HepG2 (cell line): Measurements from ENCODE around the gene MINDY1. TPM values are rescaled to one million over a fixed set of nuclear protein-coding genes. Genes with fewer than 3 reads are reported as not detected.
A peak's percentile ranks its signal among the peaks of the same experiment; 100 is the strongest.

Source experiments
- ATRX ChIP-seq: sonication (generic); formaldehyde crosslinking; IDR thresholded peaks from 2 replicates; pipeline ENCODE4 v1.4.0; 2020; ENCODE audit warnings: missing genetic modification reagents, borderline replicate concordance
- CBX1 ChIP-seq: IDR thresholded peaks from one replicate; pipeline ENCODE4 v1.6.1; 2016; ENCODE audit warnings: antibody characterized with exemption, low read depth
- CBX5 ChIP-seq: sonication (generic); formaldehyde crosslinking; IDR thresholded peaks from 2 replicates; pipeline ENCODE4 v1.4.0; 2020; ENCODE audit warnings: missing genetic modification reagents, borderline replicate concordance
- HOXA5 ChIP-seq: sonication (generic); formaldehyde crosslinking; IDR thresholded peaks from 2 replicates; pipeline ENCODE4 v1.4.0; 2020; ENCODE audit warnings: missing genetic modification reagents
- MED13 ChIP-seq: sonication (generic); formaldehyde crosslinking; IDR thresholded peaks from 2 replicates; pipeline ENCODE4 v1.5.0; 2020; ENCODE audit warnings: missing genetic modification reagents
- MYNN ChIP-seq: sonication (generic); formaldehyde crosslinking; IDR thresholded peaks from 2 replicates; pipeline ENCODE4 v1.4.0; 2020; ENCODE audit warnings: mild to moderate bottlenecking, low read depth, missing genetic modification reagents
- NPAS2 ChIP-seq: sonication (generic); formaldehyde crosslinking; IDR thresholded peaks from 2 replicates; pipeline ENCODE4 v1.8.0; 2022; ENCODE audit warnings: mild to moderate bottlenecking, missing genetic modification reagents, borderline replicate concordance
- SRY ChIP-seq: sonication (generic); formaldehyde crosslinking; IDR thresholded peaks from 2 replicates; pipeline ENCODE4 v1.8.0; 2022; ENCODE audit warnings: mild to moderate bottlenecking, missing genetic modification reagents
- STAT5B ChIP-seq: sonication (generic); formaldehyde crosslinking; IDR thresholded peaks from 2 replicates; pipeline ENCODE4 v1.4.0; 2020; ENCODE audit warnings: missing genetic modification reagents
- ZBTB38 ChIP-seq: sonication (generic); formaldehyde crosslinking; IDR thresholded peaks from 2 replicates; pipeline ENCODE4 v1.5.1; 2020; ENCODE audit warnings: mild to moderate bottlenecking, missing genetic modification reagents
- ZMAT3 ChIP-seq: sonication (generic); formaldehyde crosslinking; conservative IDR thresholded peaks from 2 replicates; pipeline ENCODE4 v1.7.0; 2021; ENCODE audit warnings: missing genetic modification reagents
- ZNF160 ChIP-seq: sonication (generic); formaldehyde crosslinking; IDR thresholded peaks from 2 replicates; pipeline ENCODE4 v1.8.0; 2022; ENCODE audit warnings: mild to moderate bottlenecking, inconsistent platforms, missing genetic modification reagents
- ZNF225 ChIP-seq: sonication (generic); formaldehyde crosslinking; IDR thresholded peaks from 2 replicates; pipeline ENCODE4 v1.4.0; 2020; ENCODE audit warnings: mild to moderate bottlenecking, missing genetic modification reagents
- ZNF44 ChIP-seq: sonication (generic); formaldehyde crosslinking; IDR thresholded peaks from 2 replicates; pipeline ENCODE4 v1.5.1; 2020; ENCODE audit warnings: mild to moderate bottlenecking, missing genetic modification reagents
- polyA plus RNA-seq, 8 experiments: library from polyadenylated mRNA; depleted of rRNA in 3 of 8; stranded (reverse) in 7 of 8; unstranded in 1 of 8; fragments of >200 nt; fragmentation: Illumina TruSeq in 4 of 8; extraction: Trizol in 4 of 8; gene quantifications; 2 replicates each; pipeline versions ENCODE4 v1.2.1 to v1.2.3, GENCODE V29; 2011 to 2016; ENCODE audit warnings: low read depth in 4 of 8, missing spikeins in 1 of 8, mixed read lengths in 1 of 8; ENCODE audit not compliant: insufficient read depth in 1 of 8
- total RNA-seq, 5 experiments: library from RNA; depleted of rRNA; stranded (reverse); fragments of >200 nt; fragmentation: Illumina TruSeq; extraction: Trizol; gene quantifications; 2 replicates each; pipeline ENCODE4 v1.2.3, GENCODE V29; 2016; ENCODE audit warnings: low read depth in 1 of 5
- TF ChIP-seq, protein P1 (sequence below): sonication (generic); formaldehyde crosslinking; IDR thresholded peaks from 2 replicates; pipeline ENCODE4 v1.5.0; 2020; ENCODE audit warnings: mild to moderate bottlenecking, missing genetic modification reagents
- TF ChIP-seq, protein P2 (sequence below): sonication (generic); formaldehyde crosslinking; IDR thresholded peaks from 2 replicates; pipeline ENCODE4 v1.8.1; 2022; ENCODE audit warnings: low read depth, mild to moderate bottlenecking, missing genetic modification reagents
- TF ChIP-seq, protein P3 (sequence below): sonication (generic); IDR thresholded peaks from 2 replicates; pipeline ENCODE4 v1.6.1; 2016; ENCODE audit warnings: low read depth, borderline replicate concordance
- TF ChIP-seq, protein P4 (sequence below): sonication (generic); formaldehyde crosslinking; IDR thresholded peaks from 2 replicates; pipeline ENCODE4 v1.4.0; 2020; ENCODE audit warnings: missing genetic modification reagents, borderline replicate concordance
- TF ChIP-seq, protein P5 (sequence below): sonication (generic); formaldehyde crosslinking; IDR thresholded peaks from 2 replicates; pipeline ENCODE4 v1.8.0; 2022; ENCODE audit warnings: mild to moderate bottlenecking, missing genetic modification reagents, borderline replicate concordance

MINDY1 gene
- total and polyA plus RNA-seq, 2 of the 13 experiments (the other 11 are each of a cell fraction or from before 2014, with no cell fraction given): 11.1 to 15.0 TPM

DNA sequence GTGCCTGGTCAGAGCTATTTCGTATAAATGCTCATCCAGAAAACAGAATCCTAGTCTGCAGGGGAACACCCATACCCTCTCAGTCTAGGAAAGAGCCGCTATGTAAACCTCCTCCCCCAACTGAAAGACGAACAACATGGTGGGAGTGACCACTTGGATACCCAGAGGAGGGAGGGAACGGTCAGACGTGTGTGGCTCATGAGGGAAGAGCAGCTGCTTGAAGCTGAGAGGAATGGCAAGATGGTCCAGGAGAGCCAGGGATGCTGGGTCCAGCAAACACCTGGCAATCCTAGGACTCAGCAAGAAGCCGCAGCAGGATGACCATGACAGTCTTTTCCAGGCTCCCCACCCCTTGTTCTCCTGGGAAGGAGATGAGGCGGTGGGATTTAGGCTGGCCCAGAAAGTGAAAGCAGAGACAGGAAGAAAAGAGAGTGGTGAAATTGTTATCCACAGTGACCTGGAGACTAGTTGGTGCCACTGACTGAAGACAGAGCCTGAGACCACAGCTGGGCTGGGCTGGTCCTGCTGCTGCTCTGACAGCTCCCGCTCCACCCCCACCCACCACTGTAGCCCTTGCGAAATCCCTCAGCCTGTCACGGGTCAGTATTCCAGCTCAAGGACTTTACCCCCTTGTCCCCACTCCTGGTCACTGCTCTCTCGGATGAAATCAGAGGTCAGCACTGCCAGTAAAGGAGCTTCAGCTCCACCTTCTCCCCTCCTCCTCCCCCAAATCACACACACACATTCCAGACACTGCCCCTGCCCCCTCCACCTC is 35.7 kb downstream of the MINDY1 start (continued):
- TF ChIP-seq CBX1 (no peak), MYNN (no peak), SRY (CRISPR knock-in tag) (no peak), ZMAT3 (no peak), ZNF225 (CRISPR knock-in tag) (no peak), MED13 (CRISPR knock-in tag) (peak; percentile 71; the same call in 1 of the 2 replicates), ZNF44 (CRISPR knock-in tag) (no peak; the same call in 1 of the 2 replicates), HOXA5 (CRISPR knock-in tag) (peak; percentile 71; the same call in 1 of the 2 replicates), STAT5B (CRISPR knock-in tag) (no peak), ZBTB38 (CRISPR knock-in tag) (peak; percentile 50; the same call in 1 of the 2 replicates), ZNF160 (CRISPR knock-in tag) (no peak; the same call in 1 of the 2 replicates), CBX5 (CRISPR knock-in tag) (peak; percentile 88; the same call in 1 of the 2 replicates), ATRX (CRISPR knock-in tag) (no peak), NPAS2 (CRISPR knock-in tag) (no peak)
- TF ChIP-seq, protein P1, sequence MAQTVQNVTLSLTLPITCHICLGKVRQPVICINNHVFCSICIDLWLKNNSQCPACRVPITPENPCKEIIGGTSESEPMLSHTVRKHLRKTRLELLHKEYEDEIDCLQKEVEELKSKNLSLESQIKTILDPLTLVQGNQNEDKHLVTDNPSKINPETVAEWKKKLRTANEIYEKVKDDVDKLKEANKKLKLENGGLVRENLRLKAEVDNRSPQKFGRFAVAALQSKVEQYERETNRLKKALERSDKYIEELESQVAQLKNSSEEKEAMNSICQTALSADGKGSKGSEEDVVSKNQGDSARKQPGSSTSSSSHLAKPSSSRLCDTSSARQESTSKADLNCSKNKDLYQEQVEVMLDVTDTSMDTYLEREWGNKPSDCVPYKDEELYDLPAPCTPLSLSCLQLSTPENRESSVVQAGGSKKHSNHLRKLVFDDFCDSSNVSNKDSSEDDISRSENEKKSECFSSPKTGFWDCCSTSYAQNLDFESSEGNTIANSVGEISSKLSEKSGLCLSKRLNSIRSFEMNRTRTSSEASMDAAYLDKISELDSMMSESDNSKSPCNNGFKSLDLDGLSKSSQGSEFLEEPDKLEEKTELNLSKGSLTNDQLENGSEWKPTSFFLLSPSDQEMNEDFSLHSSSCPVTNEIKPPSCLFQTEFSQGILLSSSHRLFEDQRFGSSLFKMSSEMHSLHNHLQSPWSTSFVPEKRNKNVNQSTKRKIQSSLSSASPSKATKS (CRISPR knock-in tag): 0 out of 2 replicates have a peak, but pooled peaks have one; percentile 24
- TF ChIP-seq, protein P2, sequence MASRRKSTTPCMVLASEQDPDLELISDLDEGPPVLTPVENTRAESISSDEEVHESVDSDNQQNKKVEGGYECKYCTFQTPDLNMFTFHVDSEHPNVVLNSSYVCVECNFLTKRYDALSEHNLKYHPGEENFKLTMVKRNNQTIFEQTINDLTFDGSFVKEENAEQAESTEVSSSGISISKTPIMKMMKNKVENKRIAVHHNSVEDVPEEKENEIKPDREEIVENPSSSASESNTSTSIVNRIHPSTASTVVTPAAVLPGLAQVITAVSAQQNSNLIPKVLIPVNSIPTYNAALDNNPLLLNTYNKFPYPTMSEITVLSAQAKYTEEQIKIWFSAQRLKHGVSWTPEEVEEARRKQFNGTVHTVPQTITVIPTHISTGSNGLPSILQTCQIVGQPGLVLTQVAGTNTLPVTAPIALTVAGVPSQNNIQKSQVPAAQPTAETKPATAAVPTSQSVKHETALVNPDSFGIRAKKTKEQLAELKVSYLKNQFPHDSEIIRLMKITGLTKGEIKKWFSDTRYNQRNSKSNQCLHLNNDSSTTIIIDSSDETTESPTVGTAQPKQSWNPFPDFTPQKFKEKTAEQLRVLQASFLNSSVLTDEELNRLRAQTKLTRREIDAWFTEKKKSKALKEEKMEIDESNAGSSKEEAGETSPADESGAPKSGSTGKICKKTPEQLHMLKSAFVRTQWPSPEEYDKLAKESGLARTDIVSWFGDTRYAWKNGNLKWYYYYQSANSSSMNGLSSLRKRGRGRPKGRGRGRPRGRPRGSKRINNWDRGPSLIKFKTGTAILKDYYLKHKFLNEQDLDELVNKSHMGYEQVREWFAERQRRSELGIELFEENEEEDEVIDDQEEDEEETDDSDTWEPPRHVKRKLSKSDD: peak; percentile 46; the same call in 1 of the 2 replicates
- TF ChIP-seq, protein P3, sequence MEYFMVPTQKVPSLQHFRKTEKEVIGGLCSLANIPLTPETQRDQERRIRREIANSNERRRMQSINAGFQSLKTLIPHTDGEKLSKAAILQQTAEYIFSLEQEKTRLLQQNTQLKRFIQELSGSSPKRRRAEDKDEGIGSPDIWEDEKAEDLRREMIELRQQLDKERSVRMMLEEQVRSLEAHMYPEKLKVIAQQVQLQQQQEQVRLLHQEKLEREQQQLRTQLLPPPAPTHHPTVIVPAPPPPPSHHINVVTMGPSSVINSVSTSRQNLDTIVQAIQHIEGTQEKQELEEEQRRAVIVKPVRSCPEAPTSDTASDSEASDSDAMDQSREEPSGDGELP: peak; percentile 96
- TF ChIP-seq, protein P4, sequence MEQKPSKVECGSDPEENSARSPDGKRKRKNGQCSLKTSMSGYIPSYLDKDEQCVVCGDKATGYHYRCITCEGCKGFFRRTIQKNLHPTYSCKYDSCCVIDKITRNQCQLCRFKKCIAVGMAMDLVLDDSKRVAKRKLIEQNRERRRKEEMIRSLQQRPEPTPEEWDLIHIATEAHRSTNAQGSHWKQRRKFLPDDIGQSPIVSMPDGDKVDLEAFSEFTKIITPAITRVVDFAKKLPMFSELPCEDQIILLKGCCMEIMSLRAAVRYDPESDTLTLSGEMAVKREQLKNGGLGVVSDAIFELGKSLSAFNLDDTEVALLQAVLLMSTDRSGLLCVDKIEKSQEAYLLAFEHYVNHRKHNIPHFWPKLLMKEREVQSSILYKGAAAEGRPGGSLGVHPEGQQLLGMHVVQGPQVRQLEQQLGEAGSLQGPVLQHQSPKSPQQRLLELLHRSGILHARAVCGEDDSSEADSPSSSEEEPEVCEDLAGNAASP (CRISPR knock-in tag): peak; percentile 93
- TF ChIP-seq, protein P5, sequence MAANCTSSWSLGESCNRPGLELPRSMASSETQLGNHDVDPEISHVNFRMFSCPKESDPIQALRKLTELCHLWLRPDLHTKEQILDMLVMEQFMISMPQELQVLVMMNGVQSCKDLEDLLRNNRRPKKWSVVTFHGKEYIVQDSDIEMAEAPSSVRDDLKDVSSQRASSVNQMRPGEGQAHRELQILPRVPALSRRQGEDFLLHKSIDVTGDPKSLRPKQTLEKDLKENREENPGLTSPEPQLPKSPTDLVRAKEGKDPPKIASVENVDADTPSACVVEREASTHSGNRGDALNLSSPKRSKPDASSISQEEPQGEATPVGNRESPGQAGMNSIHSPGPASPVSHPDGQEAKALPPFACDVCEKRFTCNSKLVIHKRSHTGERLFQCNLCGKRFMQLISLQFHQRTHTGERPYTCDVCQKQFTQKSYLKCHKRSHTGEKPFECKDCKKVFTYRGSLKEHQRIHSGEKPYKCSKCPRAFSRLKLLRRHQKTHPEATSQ (CRISPR knock-in tag): 0 out of 2 replicates have a peak, but pooled peaks have one; percentile 61
